Measurements from ENCODE around the gene CALCOCO1. TPM values are rescaled to one million over a fixed set of nuclear protein-coding genes. Genes with fewer than 3 reads are reported as not detected.

CALCOCO1 gene
- total RNA-seq, 1 donor from 2014 or later = 101 TPM

DNA sequence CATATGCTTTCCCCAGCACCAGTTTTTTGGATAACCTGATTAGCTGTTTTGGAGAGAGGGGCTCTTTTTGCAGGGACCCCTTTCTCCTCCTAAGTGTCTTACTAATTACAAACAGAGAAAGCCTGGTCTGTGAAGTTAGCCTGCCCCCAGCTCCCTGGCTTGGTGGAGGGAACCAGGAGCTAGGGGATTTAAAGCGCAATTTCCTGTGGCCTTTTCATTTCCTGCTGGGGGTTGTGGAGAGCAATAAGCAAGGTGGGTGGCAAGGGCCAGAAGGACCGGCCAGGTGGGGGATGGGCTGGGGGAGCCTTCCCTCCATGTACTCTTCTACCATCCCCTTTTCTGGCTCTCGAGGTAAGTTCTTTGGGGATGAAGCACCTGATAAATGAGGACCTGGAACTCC, 28.6 kb upstream of the CALCOCO1 start:
- Mint-ChIP-seq H3K4me3 (ENCODE audit: low read depth) (no peak overlapping the region), H3K27me3 (peaks cover 27% of the 10 kb centered on the region), H3K4me1 (ENCODE audit: low read depth) (peaks cover 23% of the 10 kb centered on the region), H3K36me3 (ENCODE audit: insufficient read depth) (no peaks in the 10 kb centered on the region), H3K9me3 (ENCODE audit: low read depth) (no peaks in the 10 kb centered on the region), H3K27ac (peak overlapping the region; percentile 34)
- DNase-seq (ENCODE audit: low spot score, unreplicated experiment) = no peak
- TF ChIP-seq, protein P1, sequence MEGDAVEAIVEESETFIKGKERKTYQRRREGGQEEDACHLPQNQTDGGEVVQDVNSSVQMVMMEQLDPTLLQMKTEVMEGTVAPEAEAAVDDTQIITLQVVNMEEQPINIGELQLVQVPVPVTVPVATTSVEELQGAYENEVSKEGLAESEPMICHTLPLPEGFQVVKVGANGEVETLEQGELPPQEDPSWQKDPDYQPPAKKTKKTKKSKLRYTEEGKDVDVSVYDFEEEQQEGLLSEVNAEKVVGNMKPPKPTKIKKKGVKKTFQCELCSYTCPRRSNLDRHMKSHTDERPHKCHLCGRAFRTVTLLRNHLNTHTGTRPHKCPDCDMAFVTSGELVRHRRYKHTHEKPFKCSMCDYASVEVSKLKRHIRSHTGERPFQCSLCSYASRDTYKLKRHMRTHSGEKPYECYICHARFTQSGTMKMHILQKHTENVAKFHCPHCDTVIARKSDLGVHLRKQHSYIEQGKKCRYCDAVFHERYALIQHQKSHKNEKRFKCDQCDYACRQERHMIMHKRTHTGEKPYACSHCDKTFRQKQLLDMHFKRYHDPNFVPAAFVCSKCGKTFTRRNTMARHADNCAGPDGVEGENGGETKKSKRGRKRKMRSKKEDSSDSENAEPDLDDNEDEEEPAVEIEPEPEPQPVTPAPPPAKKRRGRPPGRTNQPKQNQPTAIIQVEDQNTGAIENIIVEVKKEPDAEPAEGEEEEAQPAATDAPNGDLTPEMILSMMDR (IDR thresholded peaks at IDR 0.05; ENCODE audit: unreplicated experiment) = no peak

DNA sequence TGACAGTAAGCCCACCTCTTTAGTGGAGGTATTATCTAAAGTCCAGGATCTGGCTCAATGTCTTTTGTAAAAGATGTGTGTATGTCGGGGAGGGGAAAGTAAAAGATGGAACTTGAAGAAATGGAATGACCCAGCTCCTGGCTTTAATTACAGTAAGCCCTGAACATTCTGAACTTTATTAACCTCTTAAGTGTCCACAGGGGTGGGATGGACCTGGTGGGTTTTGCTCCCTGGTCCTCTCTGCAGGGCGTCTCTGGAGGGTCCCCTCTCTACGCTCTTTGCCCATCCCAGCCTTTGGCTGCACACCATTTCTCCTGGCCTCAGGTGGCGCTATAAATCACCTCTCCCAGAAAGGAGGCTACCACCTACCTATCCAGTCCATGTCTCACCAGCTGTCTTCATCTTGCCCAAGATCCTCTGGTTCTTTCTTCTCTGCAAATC, 28.2 kb upstream of the CALCOCO1 start:
- H3K4me3 Mint-ChIP-seq (ENCODE audit: low read depth) = no peak overlapping the region
- no peaks in the 10 kb centered on the region for H3K36me3 Mint-ChIP-seq (ENCODE audit: insufficient read depth)
- peaks cover 27% of the 10 kb centered on the region for H3K4me1 Mint-ChIP-seq (ENCODE audit: low read depth)
- DNase-seq (ENCODE audit: low spot score, unreplicated experiment) = no peak
- H3K9me3 Mint-ChIP-seq (ENCODE audit: low read depth) = no peaks in the 10 kb centered on the region
- peak overlapping the region; percentile 34 for H3K27ac Mint-ChIP-seq
- peaks cover 27% of the 10 kb centered on the region for H3K27me3 Mint-ChIP-seq
- TF ChIP-seq, protein P1 (IDR thresholded peaks at IDR 0.05; ENCODE audit: unreplicated experiment) = no peak

DNA sequence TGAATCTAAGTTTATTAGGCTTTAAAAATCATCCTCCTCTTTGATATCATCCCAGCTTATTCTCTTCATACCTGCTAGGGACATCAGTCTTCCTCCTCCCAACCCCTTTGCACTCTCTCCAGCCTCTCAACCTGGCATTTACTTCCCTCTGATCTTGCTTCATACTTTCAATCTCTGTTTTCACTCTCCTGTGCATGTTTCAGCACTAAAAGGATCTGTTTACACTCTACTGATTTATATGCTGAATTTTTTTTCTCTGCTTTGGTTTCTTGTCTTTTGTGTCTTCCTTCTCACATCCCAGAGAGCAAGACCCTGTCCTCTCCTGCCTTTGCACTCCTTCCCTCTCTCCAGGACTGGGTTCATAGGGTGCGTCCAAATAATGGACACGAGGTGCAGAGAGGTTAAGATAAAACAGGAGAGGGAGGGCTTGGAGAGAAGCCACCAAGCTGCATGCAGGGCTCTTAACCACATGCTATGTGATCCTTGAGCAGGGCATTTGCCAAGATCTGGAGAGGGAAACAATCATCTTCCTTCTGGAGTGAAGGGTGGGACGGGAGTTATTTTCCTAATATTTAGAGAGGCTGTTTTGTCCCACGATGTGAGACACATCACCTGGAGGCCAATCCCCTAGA, 27.5 kb upstream of the CALCOCO1 start:
- Mint-ChIP-seq H3K27ac (no peak overlapping the region), H3K4me3 (ENCODE audit: low read depth) (no peak overlapping the region), H3K27me3 (peaks cover 23% of the 10 kb centered on the region), H3K4me1 (ENCODE audit: low read depth) (peaks cover 27% of the 10 kb centered on the region), H3K36me3 (ENCODE audit: insufficient read depth) (no peaks in the 10 kb centered on the region), H3K9me3 (ENCODE audit: low read depth) (no peaks in the 10 kb centered on the region)
- TF ChIP-seq, protein P1 (IDR thresholded peaks at IDR 0.05; ENCODE audit: unreplicated experiment) = no peak
- DNase-seq (ENCODE audit: low spot score, unreplicated experiment) = no peak

DNA sequence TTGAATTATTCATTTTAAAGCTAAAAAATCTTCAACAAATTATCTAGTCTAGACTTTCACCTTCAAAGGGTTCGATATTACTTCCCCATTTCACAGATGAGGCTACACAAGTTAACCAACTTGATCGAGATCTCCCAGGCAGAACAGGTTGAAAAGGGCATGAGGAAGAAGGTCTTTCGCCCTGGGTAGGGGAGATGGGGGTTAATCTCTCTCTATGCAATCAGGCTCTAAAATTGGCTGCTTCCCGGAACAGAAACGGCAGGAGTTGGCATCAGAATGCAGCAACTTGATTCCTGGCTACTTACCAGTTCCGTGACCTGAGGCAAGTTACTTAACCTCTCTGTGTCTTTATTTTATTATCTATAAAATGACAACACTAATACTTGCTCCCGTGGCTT, 26.9 kb upstream of the CALCOCO1 start:
- no peak overlapping the region for H3K4me3 Mint-ChIP-seq (ENCODE audit: low read depth)
- TF ChIP-seq, protein P1 (IDR thresholded peaks at IDR 0.05; ENCODE audit: unreplicated experiment) = no peak
- H3K27ac Mint-ChIP-seq = no peak overlapping the region
- H3K4me1 Mint-ChIP-seq (ENCODE audit: low read depth) = peaks cover 27% of the 10 kb centered on the region
- no peak for DNase-seq (ENCODE audit: low spot score, unreplicated experiment)
- H3K27me3 Mint-ChIP-seq = peaks cover 17% of the 10 kb centered on the region
- no peaks in the 10 kb centered on the region for H3K36me3 Mint-ChIP-seq (ENCODE audit: insufficient read depth)
- no peaks in the 10 kb centered on the region for H3K9me3 Mint-ChIP-seq (ENCODE audit: low read depth)

DNA sequence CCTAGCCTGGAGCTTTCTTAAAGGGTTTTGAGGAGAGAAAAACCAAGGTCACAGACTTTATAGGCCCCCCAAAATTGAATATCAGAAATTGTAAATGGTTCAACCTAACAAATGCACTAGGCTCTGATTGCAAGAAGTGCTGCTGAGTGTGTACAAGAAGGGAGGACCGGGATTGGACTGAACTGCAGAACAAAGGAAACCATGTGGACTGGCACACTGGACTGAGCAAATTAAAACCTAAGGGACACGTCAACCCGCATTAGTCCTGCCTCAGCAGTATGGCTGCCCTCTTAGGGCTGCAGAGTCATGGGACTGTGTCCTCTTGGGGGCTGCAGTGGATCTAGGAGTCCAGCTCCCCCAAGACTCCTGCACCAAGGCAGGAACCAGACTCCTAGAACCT, 25.4 kb upstream of the CALCOCO1 start:
- TF ChIP-seq, protein P1 (IDR thresholded peaks at IDR 0.05; ENCODE audit: unreplicated experiment) = no peak
- Mint-ChIP-seq H3K4me1 (ENCODE audit: low read depth) (peaks cover 20% of the 10 kb centered on the region), H3K27ac (no peak overlapping the region), H3K27me3 (peaks cover 3% of the 10 kb centered on the region), H3K4me3 (ENCODE audit: low read depth) (no peak overlapping the region), H3K9me3 (ENCODE audit: low read depth) (no peaks in the 10 kb centered on the region), H3K36me3 (ENCODE audit: insufficient read depth) (no peaks in the 10 kb centered on the region)
- DNase-seq (ENCODE audit: low spot score, unreplicated experiment) = no peak
